ENCODE results near the gene MIPOL1. TPM values are rescaled to one million over a fixed set of nuclear protein-coding genes. Genes with fewer than 3 reads are reported as not detected.

The MIPOL1 gene
- total and polyA plus RNA-seq, 5 donors from 2014 or later, result not detected

DNA sequence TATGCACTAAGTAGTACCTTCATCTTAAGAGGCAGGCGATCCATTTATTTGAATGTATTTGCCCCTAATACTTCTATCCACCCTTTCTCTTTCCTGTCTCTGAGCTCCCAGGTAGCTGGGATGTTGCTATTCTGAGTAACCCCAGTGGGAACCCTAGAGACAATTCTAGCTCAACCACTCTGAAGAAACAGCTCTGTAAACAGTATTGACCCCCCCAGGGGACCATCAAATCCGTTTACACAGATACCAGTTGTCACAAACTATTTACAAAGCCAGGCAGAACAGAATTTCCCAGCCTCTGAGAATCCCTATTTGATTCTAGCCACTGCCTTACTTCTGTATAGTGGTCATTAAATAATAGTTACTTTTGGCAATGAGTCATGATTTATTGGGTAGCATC is 64.9 kb downstream of the MIPOL1 start:
- H3K4me1 ChIP-seq (ENCODE audit: control insufficient read depth, insufficient read depth, low read length, poor library complexity, severe bottlenecking), result no peaks in the 10 kb centered on the region
- Mint-ChIP-seq H3K9me3 (peaks cover 0 to 2% (median 0%) of the 10 kb centered on the region in 7 donors), H3K4me3 (no peak overlapping the region), H3K27me3 (no peaks in the 10 kb centered on the region), H3K36me3 (no peaks in the 10 kb centered on the region), H3K27ac (no peak overlapping the region), H3K4me1 (no peaks in the 10 kb centered on the region)
- no peaks in the 10 kb centered on the region for H3K27me3 ChIP-seq (ENCODE audit: control insufficient read depth, insufficient read depth, low read length)
- ATAC-seq (ENCODE audit: low read depth in 2 of 2), result no peak
- H3K9me3 ChIP-seq (ENCODE audit: control insufficient read depth in 2 of 2, low read length in 2 of 2), result no peaks in the 10 kb centered on the region
- H3K4me3 ChIP-seq (ENCODE audit: low read depth, low read length), result no peak overlapping the region
- no peak overlapping the region for H3K27ac ChIP-seq (ENCODE audit: insufficient read depth, low read length, poor library complexity, severe bottlenecking)
- DNase-seq, result no peak
- H3K36me3 ChIP-seq (ENCODE audit: control insufficient read depth, insufficient read depth, low read length), result no peaks in the 10 kb centered on the region

DNA sequence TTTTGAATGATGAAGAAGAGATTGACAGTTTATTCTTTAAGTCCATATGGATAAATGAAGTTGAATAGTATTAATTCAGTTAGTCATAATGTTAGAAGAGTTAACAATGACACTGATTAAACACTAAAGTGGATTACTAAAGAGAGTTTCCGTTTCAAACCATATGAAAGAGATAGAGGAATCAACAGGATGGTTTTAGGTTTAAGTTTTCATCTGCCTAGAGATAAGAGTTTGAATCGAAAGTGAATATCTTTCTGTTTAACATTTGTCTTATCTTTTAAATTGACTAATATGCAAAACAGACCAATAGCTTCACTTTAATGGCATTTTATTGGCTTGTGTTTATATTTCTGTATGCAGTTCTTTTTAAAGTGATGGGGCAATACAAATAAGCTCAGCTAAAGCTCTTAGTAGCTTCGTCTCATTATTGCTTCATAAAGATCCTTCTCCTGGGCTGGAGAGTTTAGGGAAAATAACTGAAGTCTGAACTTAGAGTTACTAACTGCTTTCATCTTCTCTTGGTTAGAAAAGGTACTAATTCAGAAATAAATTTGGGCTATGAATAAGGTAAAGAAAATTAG is 66.0 kb downstream of the MIPOL1 start:
- DNase-seq, result no peak
- Mint-ChIP-seq H3K4me3 (no peak overlapping the region), H3K9me3 (peaks cover 0 to 2% (median 0%) of the 10 kb centered on the region in 7 donors), H3K27me3 (no peaks in the 10 kb centered on the region), H3K4me1 (no peaks in the 10 kb centered on the region), H3K36me3 (no peaks in the 10 kb centered on the region), H3K27ac (no peak overlapping the region)
- Histone ChIP-seq H3K36me3 (ENCODE audit: control insufficient read depth, insufficient read depth, low read length) (no peaks in the 10 kb centered on the region), H3K4me1 (ENCODE audit: control insufficient read depth, insufficient read depth, low read length, poor library complexity, severe bottlenecking) (no peaks in the 10 kb centered on the region), H3K9me3 (ENCODE audit: control insufficient read depth in 2 of 2, low read length in 2 of 2) (no peaks in the 10 kb centered on the region), H3K4me3 (ENCODE audit: low read depth, low read length) (no peak overlapping the region), H3K27me3 (ENCODE audit: control insufficient read depth, insufficient read depth, low read length) (no peaks in the 10 kb centered on the region), H3K27ac (ENCODE audit: insufficient read depth, low read length, poor library complexity, severe bottlenecking) (no peak overlapping the region)
- no peak for ATAC-seq (ENCODE audit: low read depth in 2 of 2)

DNA sequence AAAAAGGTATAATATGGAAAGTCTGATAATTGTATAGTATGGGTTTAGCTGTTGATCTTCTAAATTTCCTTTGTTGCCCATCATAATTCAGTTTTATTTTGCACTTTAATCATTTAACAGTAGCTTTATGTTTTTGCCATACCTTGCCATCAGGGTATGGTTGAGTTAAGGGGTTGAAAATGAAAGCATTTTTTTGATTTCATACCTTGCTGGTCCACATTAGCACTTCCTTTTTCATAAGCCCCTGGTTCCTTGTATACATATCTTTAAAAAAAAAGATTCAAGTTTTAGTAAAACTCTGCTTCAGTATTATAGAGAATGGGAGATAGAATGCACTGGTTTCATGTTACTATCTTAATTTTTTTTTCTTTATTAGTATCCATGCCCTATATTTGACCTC is 71.1 kb downstream of the MIPOL1 start:
- Mint-ChIP-seq H3K36me3 (no peaks in the 10 kb centered on the region), H3K27ac (no peak overlapping the region), H3K27me3 (no peaks in the 10 kb centered on the region), H3K4me3 (no peak overlapping the region), H3K9me3 (peaks cover 0 to 2% (median 0%) of the 10 kb centered on the region in 7 donors), H3K4me1 (no peaks in the 10 kb centered on the region)
- H3K36me3 ChIP-seq (ENCODE audit: control insufficient read depth, insufficient read depth, low read length), result no peaks in the 10 kb centered on the region
- H3K4me1 ChIP-seq (ENCODE audit: control insufficient read depth, insufficient read depth, low read length, poor library complexity, severe bottlenecking), result no peaks in the 10 kb centered on the region
- DNase-seq (no peak), ATAC-seq (ENCODE audit: low read depth in 2 of 2) (no peak)
- H3K9me3 ChIP-seq (ENCODE audit: control insufficient read depth in 2 of 2, low read length in 2 of 2), result no peaks in the 10 kb centered on the region
- no peak overlapping the region for H3K27ac ChIP-seq (ENCODE audit: insufficient read depth, low read length, poor library complexity, severe bottlenecking)
- H3K27me3 ChIP-seq (ENCODE audit: control insufficient read depth, insufficient read depth, low read length), result no peaks in the 10 kb centered on the region
- no peak overlapping the region for H3K4me3 ChIP-seq (ENCODE audit: low read depth, low read length)

DNA sequence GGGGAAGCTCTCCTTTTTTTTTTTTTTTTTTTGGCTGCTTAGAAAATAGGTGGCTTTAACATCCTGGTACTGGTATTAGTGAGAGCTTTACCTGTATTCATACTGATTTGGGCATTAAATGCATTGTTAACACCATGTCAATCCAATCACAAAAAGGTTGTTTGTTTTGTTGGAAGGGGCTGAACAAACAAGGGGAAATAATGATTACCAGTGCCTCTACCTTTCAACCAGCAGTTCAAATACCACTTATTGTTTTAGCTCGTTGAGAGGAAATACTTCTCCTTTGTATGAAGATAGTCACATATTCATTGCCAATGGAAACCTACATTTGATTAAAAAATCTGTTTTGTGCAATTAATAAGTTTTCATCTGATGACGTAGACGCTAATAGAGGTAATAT is 72.9 kb downstream of the MIPOL1 start:
- H3K4me3 Mint-ChIP-seq, result no peak overlapping the region
- Histone ChIP-seq H3K36me3 (ENCODE audit: control insufficient read depth, insufficient read depth, low read length) (no peaks in the 10 kb centered on the region), H3K27me3 (ENCODE audit: control insufficient read depth, insufficient read depth, low read length) (no peaks in the 10 kb centered on the region), H3K27ac (ENCODE audit: insufficient read depth, low read length, poor library complexity, severe bottlenecking) (no peak overlapping the region), H3K9me3 (ENCODE audit: control insufficient read depth in 2 of 2, low read length in 2 of 2) (no peaks in the 10 kb centered on the region), H3K4me3 (ENCODE audit: low read depth, low read length) (no peak overlapping the region), H3K4me1 (ENCODE audit: control insufficient read depth, insufficient read depth, low read length, poor library complexity, severe bottlenecking) (no peaks in the 10 kb centered on the region)
- no peaks in the 10 kb centered on the region for H3K27me3 Mint-ChIP-seq
- no peaks in the 10 kb centered on the region for H3K36me3 Mint-ChIP-seq
- ATAC-seq (ENCODE audit: low read depth in 2 of 2), result no peak
- H3K4me1 Mint-ChIP-seq, result no peaks in the 10 kb centered on the region
- peaks cover 0 to 2% (median 0%) of the 10 kb centered on the region in 7 donors for H3K9me3 Mint-ChIP-seq
- no peak for DNase-seq
- H3K27ac Mint-ChIP-seq, result no peak overlapping the region

DNA sequence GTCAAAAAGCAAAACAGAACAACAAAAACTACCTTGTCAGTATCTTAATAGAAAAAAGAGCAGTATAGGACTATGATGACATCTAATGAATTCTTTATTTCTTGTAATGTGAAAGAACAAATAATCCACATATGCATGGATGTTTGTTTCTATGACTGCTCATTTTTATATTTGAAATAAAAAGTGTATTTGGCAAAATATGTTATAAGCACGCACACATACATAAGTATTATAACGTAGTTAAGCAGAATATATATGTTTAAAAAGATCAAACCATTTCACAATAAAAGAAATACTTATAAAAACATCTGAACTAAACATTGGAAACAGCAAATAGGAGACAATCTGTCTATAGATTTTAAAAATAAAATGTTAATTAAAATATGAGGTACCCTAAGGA is 74.8 kb downstream of the MIPOL1 start:
- Histone ChIP-seq H3K36me3 (ENCODE audit: control insufficient read depth, insufficient read depth, low read length) (no peaks in the 10 kb centered on the region), H3K27ac (ENCODE audit: insufficient read depth, low read length, poor library complexity, severe bottlenecking) (no peak overlapping the region), H3K9me3 (ENCODE audit: control insufficient read depth in 2 of 2, low read length in 2 of 2) (no peaks in the 10 kb centered on the region), H3K4me3 (ENCODE audit: low read depth, low read length) (no peak overlapping the region), H3K4me1 (ENCODE audit: control insufficient read depth, insufficient read depth, low read length, poor library complexity, severe bottlenecking) (no peaks in the 10 kb centered on the region), H3K27me3 (ENCODE audit: control insufficient read depth, insufficient read depth, low read length) (no peaks in the 10 kb centered on the region)
- H3K4me3 Mint-ChIP-seq, result no peak overlapping the region
- no peak for DNase-seq
- no peaks in the 10 kb centered on the region for H3K27me3 Mint-ChIP-seq
- no peaks in the 10 kb centered on the region for H3K4me1 Mint-ChIP-seq
- H3K27ac Mint-ChIP-seq, result no peak overlapping the region
- no peak for ATAC-seq (ENCODE audit: low read depth in 2 of 2)
- H3K9me3 Mint-ChIP-seq, result no peaks in the 10 kb centered on the region
- no peaks in the 10 kb centered on the region for H3K36me3 Mint-ChIP-seq

DNA sequence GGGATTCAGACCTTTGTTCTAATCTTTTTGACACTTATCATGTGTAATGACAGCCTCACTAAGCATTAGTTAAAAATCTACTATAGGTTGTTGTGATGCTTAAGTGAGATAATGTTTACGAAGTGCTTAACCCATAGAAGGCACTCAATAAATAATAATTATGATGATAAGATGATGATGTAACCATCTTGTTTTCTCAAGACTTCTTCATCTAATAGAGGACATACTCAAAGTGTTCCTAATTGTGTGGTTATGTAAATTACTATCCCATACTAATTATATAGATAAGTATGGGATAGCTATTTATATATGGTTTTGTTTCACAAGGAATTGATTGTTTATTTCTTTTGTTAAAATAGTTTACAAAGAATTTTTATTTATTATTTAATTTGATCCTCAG is 76.9 kb downstream of the MIPOL1 start:
- H3K9me3 Mint-ChIP-seq, result no peaks in the 10 kb centered on the region
- H3K27me3 Mint-ChIP-seq, result no peaks in the 10 kb centered on the region
- no peak overlapping the region for H3K4me3 Mint-ChIP-seq
- no peaks in the 10 kb centered on the region for H3K4me1 ChIP-seq (ENCODE audit: control insufficient read depth, insufficient read depth, low read length, poor library complexity, severe bottlenecking)
- H3K4me3 ChIP-seq (ENCODE audit: low read depth, low read length), result no peak overlapping the region
- no peaks in the 10 kb centered on the region for H3K36me3 ChIP-seq (ENCODE audit: control insufficient read depth, insufficient read depth, low read length)
- no peaks in the 10 kb centered on the region for H3K27me3 ChIP-seq (ENCODE audit: control insufficient read depth, insufficient read depth, low read length)
- no peak overlapping the region for H3K27ac ChIP-seq (ENCODE audit: insufficient read depth, low read length, poor library complexity, severe bottlenecking)
- H3K27ac Mint-ChIP-seq, result no peak overlapping the region
- DNase-seq, result no peak
- no peaks in the 10 kb centered on the region for H3K4me1 Mint-ChIP-seq
- H3K9me3 ChIP-seq (ENCODE audit: control insufficient read depth in 2 of 2, low read length in 2 of 2), result no peaks in the 10 kb centered on the region
- H3K36me3 Mint-ChIP-seq, result no peaks in the 10 kb centered on the region
- no peak for ATAC-seq (ENCODE audit: low read depth in 2 of 2)

DNA sequence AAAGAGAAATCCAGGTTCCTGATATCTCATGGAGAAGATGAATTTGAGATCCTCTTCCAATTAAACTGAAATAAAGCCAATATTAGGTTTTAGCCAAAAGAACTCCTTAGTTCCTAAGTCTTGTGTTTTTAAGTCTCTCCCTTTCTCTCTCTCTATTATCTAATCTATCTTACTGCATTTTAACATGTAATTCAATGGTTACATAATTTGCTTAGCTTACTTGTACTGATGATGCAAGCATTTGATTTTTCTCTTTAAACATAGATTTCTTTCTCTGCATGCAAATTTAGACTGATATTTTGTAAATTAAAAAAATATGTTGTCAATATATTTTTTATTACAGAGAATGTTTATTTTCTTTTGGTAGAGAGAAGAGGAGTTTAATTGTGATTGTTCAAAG is 78.2 kb downstream of the MIPOL1 start:
- Mint-ChIP-seq H3K4me1 (no peaks in the 10 kb centered on the region), H3K4me3 (no peak overlapping the region), H3K27ac (no peak overlapping the region), H3K9me3 (peaks cover 0 to 7% (median 0%) of the 10 kb centered on the region in 7 donors), H3K27me3 (no peaks in the 10 kb centered on the region), H3K36me3 (no peaks in the 10 kb centered on the region)
- ATAC-seq (ENCODE audit: low read depth in 2 of 2) (no peak), DNase-seq (no peak)
- H3K4me3 ChIP-seq (ENCODE audit: low read depth, low read length), result no peak overlapping the region
- no peaks in the 10 kb centered on the region for H3K36me3 ChIP-seq (ENCODE audit: control insufficient read depth, insufficient read depth, low read length)
- no peaks in the 10 kb centered on the region for H3K4me1 ChIP-seq (ENCODE audit: control insufficient read depth, insufficient read depth, low read length, poor library complexity, severe bottlenecking)
- H3K27ac ChIP-seq (ENCODE audit: insufficient read depth, low read length, poor library complexity, severe bottlenecking), result no peak overlapping the region
- no peaks in the 10 kb centered on the region for H3K27me3 ChIP-seq (ENCODE audit: control insufficient read depth, insufficient read depth, low read length)
- no peaks in the 10 kb centered on the region for H3K9me3 ChIP-seq (ENCODE audit: control insufficient read depth in 2 of 2, low read length in 2 of 2)

DNA sequence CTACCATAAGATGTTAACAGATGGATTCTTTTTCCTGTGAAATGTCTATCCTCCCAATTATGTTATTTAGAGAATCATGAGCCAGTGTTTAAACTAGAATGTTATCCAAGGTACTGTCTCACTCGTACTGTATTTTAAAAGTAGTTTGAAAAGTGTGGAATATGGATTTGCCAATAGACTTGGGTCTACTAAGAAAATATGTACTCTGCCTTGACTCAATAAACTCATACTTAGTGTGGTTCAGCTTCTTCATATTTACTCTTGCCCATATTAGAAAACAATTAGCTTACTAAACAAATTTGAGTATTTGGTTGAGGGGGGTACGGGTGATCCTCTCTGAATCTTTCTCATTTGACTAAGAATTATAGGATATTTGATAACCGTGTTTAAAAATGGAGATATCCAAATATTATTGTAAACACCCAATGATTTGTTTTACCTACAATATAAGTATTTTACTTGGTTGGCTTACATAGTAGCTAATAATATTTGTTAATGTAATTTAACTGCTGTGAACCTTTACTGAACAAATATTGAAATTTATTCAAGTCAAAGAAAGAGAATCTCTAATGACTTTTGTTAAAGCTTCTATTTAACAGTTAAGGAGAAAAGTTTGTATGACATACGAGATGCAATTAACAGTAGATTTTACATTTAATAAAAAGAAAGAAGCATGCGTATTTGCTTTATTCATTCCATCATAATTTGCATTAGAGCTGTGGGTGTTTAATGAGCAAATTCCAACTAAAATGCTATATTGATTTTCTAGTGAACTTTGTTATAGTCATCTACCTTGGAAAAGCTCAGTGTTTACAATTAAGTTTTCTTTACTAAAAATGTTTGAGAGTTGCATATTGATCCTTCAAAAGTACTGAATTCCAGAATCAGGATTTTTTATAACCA is 81.2 kb downstream of the MIPOL1 start:
- no peak for DNase-seq
- Histone ChIP-seq H3K4me1 (ENCODE audit: control insufficient read depth, insufficient read depth, low read length, poor library complexity, severe bottlenecking) (no peaks in the 10 kb centered on the region), H3K9me3 (ENCODE audit: control insufficient read depth in 2 of 2, low read length in 2 of 2) (no peaks in the 10 kb centered on the region), H3K36me3 (ENCODE audit: control insufficient read depth, insufficient read depth, low read length) (no peaks in the 10 kb centered on the region), H3K4me3 (ENCODE audit: low read depth, low read length) (no peak overlapping the region), H3K27ac (ENCODE audit: insufficient read depth, low read length, poor library complexity, severe bottlenecking) (no peak overlapping the region), H3K27me3 (ENCODE audit: control insufficient read depth, insufficient read depth, low read length) (no peaks in the 10 kb centered on the region)
- no peak for ATAC-seq (ENCODE audit: low read depth in 2 of 2)
- Mint-ChIP-seq H3K27ac (no peak overlapping the region), H3K4me1 (no peaks in the 10 kb centered on the region), H3K36me3 (no peaks in the 10 kb centered on the region), H3K9me3 (peaks cover 0 to 7% (median 2%) of the 10 kb centered on the region in 7 donors), H3K27me3 (no peaks in the 10 kb centered on the region), H3K4me3 (no peak overlapping the region)
